Keratinocyte (primary cell): ENCODE data around the gene ETNPPL. TPM values are rescaled to one million over a fixed set of nuclear protein-coding genes. Genes with fewer than 3 reads are reported as not detected.

Experiments used
- DNase-seq: peaks from one replicate; pipeline ENCODE4 v3.0.0-alpha.2; 2011; ENCODE audit warnings: low read depth, missing footprints, low spot score
- FAIRE-seq: peaks from 2 replicates; lab custom pipeline; 2011; peaks lifted over from hg19 to GRCh38; lab: Jason Lieb, UNC
- H2AFZ ChIP-seq: 2 replicates; pipeline ENCODE4 v1.6.0; 2012; ENCODE audit warnings: low read length, control low read depth, inconsistent platforms; ENCODE audit not compliant: control insufficient read depth
- H3K27ac ChIP-seq: 2 replicates; pipeline ENCODE4 v1.5.1; 2011; ENCODE audit warnings: low read length; ENCODE audit not compliant: control insufficient read depth, insufficient read depth
- H3K27me3 ChIP-seq: 3 replicates; pipeline ENCODE4 v1.6.0; 2011; ENCODE audit warnings: low read length; ENCODE audit not compliant: control insufficient read depth, insufficient read depth; ENCODE audit errors: extremely low read depth
- H3K36me3 ChIP-seq, 2 experiments: 2 replicates in 1 of 2; 3 replicates in 1 of 2; pipeline ENCODE4 v1.5.1; 2011; ENCODE audit warnings: low read length in 2 of 2, mild to moderate bottlenecking in 1 of 2; ENCODE audit not compliant: control insufficient read depth in 2 of 2, insufficient read depth in 2 of 2; ENCODE audit errors: extremely low read depth in 1 of 2
- H3K4me1 ChIP-seq: 3 replicates; pipeline ENCODE4 v1.5.1; 2011; ENCODE audit warnings: low read length; ENCODE audit not compliant: control insufficient read depth, insufficient read depth; ENCODE audit errors: extremely low read depth
- H3K4me2 ChIP-seq: 3 replicates; pipeline ENCODE4 v1.6.0; 2011; ENCODE audit warnings: low read depth, low read length; ENCODE audit not compliant: control insufficient read depth, insufficient read depth; ENCODE audit errors: extremely low read depth
- H3K4me3 ChIP-seq, 3 experiments: fragments of 200-600 bp in 1 of 3; sonication (generic) in 1 of 3; 2 replicates in 2 of 3; 3 replicates in 1 of 3; pipeline ENCODE4 v1.5.1; 2011 to 2016; ENCODE audit warnings: low read length in 3 of 3, mild to moderate bottlenecking in 3 of 3, control low read depth in 2 of 3, inconsistent platforms in 1 of 3, low read depth in 1 of 3, mixed read lengths in 1 of 3, mixed run types in 1 of 3, moderate library complexity in 1 of 3; ENCODE audit not compliant: control insufficient read depth in 2 of 3, insufficient read depth in 2 of 3; ENCODE audit errors: extremely low read depth in 1 of 3
- H3K79me2 ChIP-seq: 2 replicates; pipeline ENCODE4 v1.6.0; 2012; ENCODE audit warnings: low read length; ENCODE audit not compliant: control insufficient read depth, insufficient read depth
- H3K9ac ChIP-seq: 3 replicates; pipeline ENCODE4 v1.6.0; 2011; ENCODE audit warnings: low read length; ENCODE audit not compliant: control insufficient read depth, insufficient read depth; ENCODE audit errors: extremely low read depth
- H3K9me1 ChIP-seq: 3 replicates; pipeline ENCODE4 v1.6.0; 2011; ENCODE audit warnings: low read length; ENCODE audit not compliant: control insufficient read depth, insufficient read depth; ENCODE audit errors: extremely low read depth
- H3K9me3 ChIP-seq: 2 replicates; pipeline ENCODE4 v1.5.1; 2012; ENCODE audit warnings: low read depth, low read length; ENCODE audit not compliant: control insufficient read depth
- H4K20me1 ChIP-seq: 3 replicates; pipeline ENCODE4 v1.6.0; 2011; ENCODE audit warnings: low read length; ENCODE audit not compliant: control insufficient read depth, insufficient read depth; ENCODE audit errors: extremely low read depth
- EZH2 ChIP-seq: IDR thresholded peaks from one replicate; pipeline ENCODE4 v1.6.1; 2012; ENCODE audit warnings: inconsistent platforms, mild to moderate bottlenecking, low read length, moderate library complexity
- dilution Hi-C: fragments of 300-500 bp; cut with MboI; formaldehyde crosslinking; loops from one replicate; pipeline ENCODE4 v1.7.0; 2020; ENCODE audit warnings: low sequenced_read_pairs; ENCODE audit not compliant: extremely low pct_ligation_motif_present
- polyA plus RNA-seq, 5 experiments: library from polyadenylated mRNA; depleted of rRNA in 3 of 5; stranded (reverse) in 3 of 5; stranded (forward) in 1 of 5; unstranded in 1 of 5; fragments of >200 nt; gene quantifications; 1 replicate in 1 of 5; 2 replicates in 3 of 5; 3 replicates in 1 of 5; pipeline versions ENCODE4 v1.2.1 to v1.2.3, GENCODE V29; 2011 to 2012; ENCODE audit warnings: missing spikeins in 2 of 5, low read depth in 1 of 5, low replicate concordance in 1 of 5
- TF ChIP-seq, protein P1 (sequence below), 3 experiments: IDR thresholded peaks in 1 of 3; conservative IDR thresholded peaks in 1 of 3; optimal IDR thresholded peaks in 1 of 3; 2 replicates in 2 of 3; 3 replicates in 1 of 3; pipeline versions ENCODE3 to v1.5.1; 2011; ENCODE audit warnings: low read length in 3 of 3, mild to moderate bottlenecking in 3 of 3, moderate library complexity in 2 of 3, control low read depth in 1 of 3, inconsistent platforms in 1 of 3; ENCODE audit not compliant: insufficient read depth in 2 of 3; ENCODE audit errors: extremely low read depth in 1 of 3

ETNPPL gene
- polyA plus RNA-seq, 1 donor (not counting 4 experiments of a cell fraction or from before 2014, with no cell fraction given) = not detected

DNA sequence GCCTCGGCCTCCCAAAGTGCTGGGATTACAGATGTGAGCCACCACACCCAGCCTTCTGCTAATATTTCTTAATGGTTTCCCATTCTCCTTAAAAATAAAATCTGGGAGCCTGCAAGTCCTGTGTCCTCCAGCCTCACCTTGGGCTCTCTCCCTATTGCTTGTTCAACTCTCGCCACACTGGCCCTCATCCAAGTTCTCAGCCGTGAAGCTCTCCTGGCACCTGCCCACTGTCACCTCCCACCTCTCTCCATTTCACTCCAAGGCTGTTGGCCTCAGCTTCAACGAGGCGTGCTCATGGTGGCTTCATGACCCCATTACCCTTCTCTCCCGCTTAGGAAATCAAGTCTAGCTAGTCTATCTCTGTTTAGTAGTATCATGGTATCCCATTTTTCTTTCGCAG is 9.5 kb upstream of the ETNPPL start:
- no peaks in the 10 kb centered on the region for H3K9me1 ChIP-seq
- dilution Hi-C loops = no loop called here
- no peaks in the 10 kb centered on the region for H3K36me3 ChIP-seq
- H3K27me3 ChIP-seq = no peaks in the 10 kb centered on the region
- DNase-seq = no peak
- H3K27ac ChIP-seq = no peak overlapping the region
- no peaks in the 10 kb centered on the region for H3K9me3 ChIP-seq
- no peak overlapping the region for H3K4me2 ChIP-seq
- H2AFZ ChIP-seq = no peak overlapping the region
- no peak overlapping the region for H3K4me3 ChIP-seq
- H4K20me1 ChIP-seq = no peaks in the 10 kb centered on the region
- TF ChIP-seq EZH2 = no peak
- TF ChIP-seq, protein P1, sequence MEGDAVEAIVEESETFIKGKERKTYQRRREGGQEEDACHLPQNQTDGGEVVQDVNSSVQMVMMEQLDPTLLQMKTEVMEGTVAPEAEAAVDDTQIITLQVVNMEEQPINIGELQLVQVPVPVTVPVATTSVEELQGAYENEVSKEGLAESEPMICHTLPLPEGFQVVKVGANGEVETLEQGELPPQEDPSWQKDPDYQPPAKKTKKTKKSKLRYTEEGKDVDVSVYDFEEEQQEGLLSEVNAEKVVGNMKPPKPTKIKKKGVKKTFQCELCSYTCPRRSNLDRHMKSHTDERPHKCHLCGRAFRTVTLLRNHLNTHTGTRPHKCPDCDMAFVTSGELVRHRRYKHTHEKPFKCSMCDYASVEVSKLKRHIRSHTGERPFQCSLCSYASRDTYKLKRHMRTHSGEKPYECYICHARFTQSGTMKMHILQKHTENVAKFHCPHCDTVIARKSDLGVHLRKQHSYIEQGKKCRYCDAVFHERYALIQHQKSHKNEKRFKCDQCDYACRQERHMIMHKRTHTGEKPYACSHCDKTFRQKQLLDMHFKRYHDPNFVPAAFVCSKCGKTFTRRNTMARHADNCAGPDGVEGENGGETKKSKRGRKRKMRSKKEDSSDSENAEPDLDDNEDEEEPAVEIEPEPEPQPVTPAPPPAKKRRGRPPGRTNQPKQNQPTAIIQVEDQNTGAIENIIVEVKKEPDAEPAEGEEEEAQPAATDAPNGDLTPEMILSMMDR (optimal IDR thresholded peaks at IDR 0.05 in 1 of 3, IDR thresholded peaks at IDR 0.05 in 1 of 3, conservative IDR thresholded peaks at IDR 0.05 in 1 of 3; ENCODE audit: extremely low read depth in 1 of 3, insufficient read depth in 2 of 3, low read length in 3 of 3) = no peak
- no peaks in the 10 kb centered on the region for H3K4me1 ChIP-seq
- no peak overlapping the region for H3K9ac ChIP-seq
- FAIRE-seq = no peak
- no peaks in the 10 kb centered on the region for H3K79me2 ChIP-seq

GRCh38 chr4:108766058-108766457 is 3.2 kb upstream of the ETNPPL start:
- Histone ChIP-seq H3K4me1 (peaks cover 8% of the 10 kb centered on the region), H3K27ac (no peak overlapping the region), H3K27me3 (peaks cover 26% of the 10 kb centered on the region), H3K4me3 (no peak overlapping the region), H3K79me2 (no peaks in the 10 kb centered on the region), H3K9me1 (no peaks in the 10 kb centered on the region), H4K20me1 (no peaks in the 10 kb centered on the region), H3K4me2 (no peak overlapping the region), H3K36me3 (no peaks in the 10 kb centered on the region), H3K9ac (no peak overlapping the region), H3K9me3 (no peaks in the 10 kb centered on the region), H2AFZ (no peak overlapping the region)
- dilution Hi-C loops = no loop called here
- TF ChIP-seq, protein P1 (optimal IDR thresholded peaks at IDR 0.05 in 1 of 3, IDR thresholded peaks at IDR 0.05 in 1 of 3, conservative IDR thresholded peaks at IDR 0.05 in 1 of 3; ENCODE audit: extremely low read depth in 1 of 3, insufficient read depth in 2 of 3, low read length in 3 of 3) = no peak
- TF ChIP-seq EZH2 = no peak
- FAIRE-seq (no peak), DNase-seq (no peak)
